Hippocampal formation (tissue), 2 donors: ENCODE data around the gene ALDH1L2.
"Not testable (repeated sequence)": the region's sequence is repeated elsewhere in the genome, so short reads cannot be mapped to it uniquely, and the experiment has no call there.

Experiments used
- DNase-seq, 2 donors: peaks; one replicate each; lab custom pipeline; 2025; lab: John Stamatoyannopoulos, UW

Gene ALDH1L2

DNA sequence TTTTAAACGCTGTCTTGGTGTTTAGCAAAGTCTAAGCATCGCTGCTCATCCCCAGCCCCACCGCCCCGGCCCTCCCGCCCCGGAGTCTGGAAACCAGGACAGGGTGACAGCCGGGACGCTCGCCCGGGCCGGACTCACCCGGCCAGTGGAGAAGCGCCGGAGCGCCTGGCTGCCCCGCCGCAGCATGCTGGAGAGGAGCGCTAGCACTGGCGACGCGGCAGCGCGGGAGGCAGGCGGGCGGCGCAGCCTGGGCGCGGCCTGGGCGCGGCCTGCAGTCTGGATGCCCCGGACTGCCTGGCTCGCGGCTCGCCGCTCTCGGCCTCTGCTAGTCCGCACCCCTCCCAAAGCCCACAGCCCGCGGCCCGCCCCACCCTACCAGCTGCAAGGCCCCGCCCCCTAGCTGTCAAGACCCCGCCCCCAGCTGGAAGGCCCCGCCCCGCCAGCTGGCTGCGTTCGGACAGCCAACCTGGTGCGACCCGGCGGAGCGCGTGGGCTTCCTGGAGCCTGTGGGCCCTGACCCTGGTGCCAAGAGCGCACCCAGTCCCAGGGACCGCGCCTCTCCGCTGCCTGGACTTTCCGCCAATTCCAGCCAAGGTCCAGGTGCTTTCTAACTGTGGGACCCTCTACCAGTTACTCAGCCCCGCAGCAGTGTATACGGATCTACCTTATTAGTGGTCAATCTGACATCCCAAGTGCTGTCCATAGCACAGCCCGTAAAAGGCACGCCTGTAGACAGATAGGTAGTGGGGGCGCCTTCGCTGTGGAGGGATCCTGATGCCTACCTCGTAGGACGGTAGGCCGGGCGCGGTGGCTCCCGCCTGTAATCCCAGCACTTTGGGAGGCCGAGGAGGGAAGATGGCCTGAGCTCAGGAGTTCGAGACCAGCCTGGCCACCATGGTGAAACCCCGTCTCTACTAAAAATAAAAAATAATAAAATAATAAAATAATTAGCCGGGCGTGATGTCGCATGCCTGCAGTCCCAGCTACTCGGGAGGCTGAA, at the start of gene ALDH1L2:
ALDH1L2 (minus strand) TSS at position 208 of the 1,000 bp plus-strand sequence; CDS start at position 186, 22 bp downstream.
- DNase-seq, result peak; percentile 67 to 75

DNA sequence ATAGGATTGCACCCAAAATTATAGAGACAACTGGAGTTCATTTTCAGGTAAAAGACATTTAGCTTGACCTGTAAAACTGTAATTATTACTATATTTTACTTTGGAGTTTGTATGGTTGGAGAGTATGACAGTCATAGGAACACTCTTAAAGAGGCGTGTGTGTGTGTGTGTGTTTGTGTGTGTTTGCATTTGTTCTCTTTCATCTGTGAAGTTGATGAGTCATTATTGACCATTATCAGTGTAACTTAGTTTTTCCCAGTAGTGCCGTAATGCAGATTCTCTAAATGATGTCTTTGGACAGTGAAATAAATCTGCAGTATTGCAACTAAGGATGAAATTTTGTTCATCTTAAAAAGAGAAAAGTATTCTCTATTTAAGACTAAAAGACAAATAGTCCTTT, 36.3 kb upstream of the ALDH1L2 start:
- DNase-seq, result no peak

DNA sequence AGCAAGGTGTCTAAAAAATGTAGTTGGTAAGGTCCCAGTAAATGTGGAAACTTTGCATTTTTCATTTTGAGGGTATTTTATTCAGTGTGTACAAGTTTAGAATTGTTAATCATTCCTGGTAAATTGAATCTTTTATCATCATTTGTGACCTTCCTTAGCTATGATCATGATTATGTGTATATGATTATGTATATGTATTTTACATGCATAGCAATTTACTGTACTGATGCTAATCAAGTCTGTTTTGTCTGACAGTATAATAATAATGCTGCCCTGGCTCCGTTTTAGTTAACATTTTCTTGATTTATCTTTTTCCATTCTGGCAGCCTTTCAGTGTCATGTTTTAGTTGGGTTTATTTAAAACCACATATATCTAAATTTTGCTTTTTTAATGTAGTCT, 32.7 kb upstream of the ALDH1L2 start:
- DNase-seq, result no peak

DNA sequence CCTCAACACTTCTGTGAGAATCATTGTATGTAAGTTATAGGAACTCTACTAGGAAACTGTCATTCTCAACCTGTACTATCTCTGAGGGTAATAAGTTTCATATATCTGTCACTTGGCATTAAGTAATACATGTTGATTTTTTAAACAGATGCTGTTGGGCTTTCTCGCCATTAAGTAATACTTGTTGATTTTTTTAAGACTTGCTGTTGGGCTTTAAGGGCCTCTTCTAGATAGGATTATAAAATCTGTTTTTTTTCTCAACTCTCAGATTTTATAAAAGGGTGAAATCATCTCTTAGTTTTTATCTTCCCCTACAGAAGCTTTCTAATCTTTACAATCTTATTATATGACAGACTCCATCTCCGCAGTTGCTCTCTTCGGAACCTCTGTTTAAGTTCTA, 28.8 kb upstream of the ALDH1L2 start:
- no peak for DNase-seq

DNA sequence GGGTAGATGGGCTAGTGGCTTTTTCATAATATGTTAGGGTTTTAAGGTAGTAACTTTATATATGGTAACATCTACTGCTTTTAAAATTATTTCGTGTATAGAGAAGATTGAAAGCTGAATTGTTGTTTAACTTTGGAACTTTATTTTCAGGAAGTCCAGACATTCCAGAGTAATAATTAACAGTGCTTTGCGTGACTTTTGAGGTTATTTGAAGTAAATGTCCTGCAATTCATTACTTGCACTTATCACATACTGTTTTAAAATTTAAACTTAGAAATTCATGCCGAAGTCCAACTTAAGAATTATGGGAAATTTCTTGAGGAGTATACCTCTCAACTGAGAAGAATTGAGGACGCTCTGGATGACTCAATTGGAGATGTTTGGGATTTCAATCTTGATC, 26.6 kb upstream of the ALDH1L2 start:
- DNase-seq, result no peak

DNA sequence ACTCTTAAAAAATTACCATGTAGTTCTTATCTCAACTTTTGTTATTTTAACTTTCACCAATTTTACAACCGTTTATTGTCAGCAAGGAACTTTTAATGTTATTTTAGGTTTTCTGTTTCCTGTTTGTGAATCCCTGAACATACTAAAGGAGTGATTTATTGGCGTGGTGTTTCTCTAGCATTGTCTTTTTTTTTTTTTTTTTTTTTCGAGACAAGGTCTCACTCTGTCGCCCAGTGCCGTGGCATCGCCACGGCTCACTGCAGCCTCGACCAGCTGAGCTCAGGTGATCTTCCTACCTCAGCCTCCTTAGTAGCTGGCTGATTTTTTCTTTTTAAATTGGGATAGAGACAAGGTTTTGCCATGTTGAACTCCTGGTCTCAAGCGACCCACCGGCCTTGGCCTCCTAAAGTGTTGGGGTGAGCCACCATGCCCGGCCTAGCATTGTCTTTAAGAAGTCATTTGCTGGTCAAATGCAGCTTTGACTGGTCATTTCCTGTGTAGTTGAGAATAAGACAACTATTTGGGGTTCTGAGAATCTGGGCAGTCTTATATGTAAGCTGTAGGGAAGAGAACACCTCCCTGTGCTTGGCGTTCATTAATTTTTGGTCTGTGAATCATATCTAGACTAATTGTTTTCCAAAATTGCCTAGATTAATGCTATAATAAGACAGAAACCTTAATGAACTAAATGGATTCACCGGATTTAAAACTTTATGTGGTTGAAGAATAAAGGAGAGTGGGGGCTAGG, 25.4 kb upstream of the ALDH1L2 start:
- DNase-seq, result no peak

DNA sequence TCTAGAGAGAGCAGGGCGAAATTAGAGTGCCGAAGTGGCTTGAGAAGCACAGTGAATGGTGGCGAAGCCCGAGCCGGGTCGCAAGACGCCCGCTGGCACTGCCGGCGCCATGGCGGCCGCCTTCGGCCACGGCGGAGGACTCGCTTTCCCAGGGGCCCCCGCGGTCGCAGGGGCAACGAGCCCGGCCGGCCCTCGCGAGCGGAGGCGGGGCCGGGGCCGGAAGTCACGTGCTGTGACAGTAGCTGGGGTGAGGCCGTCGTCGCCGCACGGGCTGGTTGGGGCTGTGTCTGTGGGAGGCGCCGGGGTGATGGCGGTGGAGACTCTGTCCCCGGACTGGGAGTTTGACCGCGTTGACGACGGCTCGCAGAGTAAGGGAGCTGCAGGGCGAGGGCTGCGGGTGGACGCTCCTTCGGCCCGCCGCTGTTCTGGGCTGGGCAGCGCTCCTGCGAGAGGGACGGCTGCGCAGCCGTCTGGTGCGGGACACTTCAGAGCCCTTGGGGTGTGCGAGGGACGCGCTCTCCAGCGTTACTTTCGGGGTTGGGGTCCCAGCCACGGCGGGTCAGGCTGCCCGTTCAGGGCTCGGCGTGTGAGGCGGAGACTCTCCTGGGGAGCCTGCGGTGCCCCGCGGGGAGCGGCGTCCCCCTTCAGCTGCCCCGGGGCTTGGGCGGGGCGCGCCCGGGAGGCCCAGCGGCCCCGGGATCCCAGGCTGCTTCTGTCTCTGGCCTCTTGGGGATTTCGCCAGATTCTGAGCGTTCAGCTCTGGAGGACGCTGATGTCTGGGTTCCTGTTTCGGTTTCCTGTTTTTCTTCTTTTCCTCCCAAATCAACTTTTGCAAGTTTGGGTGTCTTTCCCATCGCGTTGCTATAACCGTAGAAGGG, 23.5 kb upstream of the ALDH1L2 start, which contains the start of gene WASHC4:
WASHC4 (plus strand) TSS at position 238 of the 878 bp plus-strand sequence; CDS start at position 308, 70 bp downstream.
- DNase-seq, result peak; percentile 89 to 94

DNA sequence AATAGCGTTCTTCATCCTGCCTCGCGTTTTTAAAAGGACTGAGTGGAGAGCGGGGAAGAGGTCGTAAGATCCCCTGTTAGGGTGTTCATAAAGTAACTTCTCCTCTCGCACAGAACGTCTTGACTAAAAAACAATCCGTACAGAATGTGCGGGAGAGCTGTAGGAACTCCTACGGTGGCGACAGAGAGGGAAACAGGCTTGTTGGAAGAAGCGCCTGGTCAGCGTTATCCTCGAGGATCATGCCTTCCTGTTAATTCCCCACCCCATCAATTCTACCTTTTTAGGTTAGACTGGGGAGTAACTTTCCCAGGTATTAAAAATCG, 22.9 kb upstream of the ALDH1L2 start:
- peak in 1 of 2 donors; percentile 83 for DNase-seq

DNA sequence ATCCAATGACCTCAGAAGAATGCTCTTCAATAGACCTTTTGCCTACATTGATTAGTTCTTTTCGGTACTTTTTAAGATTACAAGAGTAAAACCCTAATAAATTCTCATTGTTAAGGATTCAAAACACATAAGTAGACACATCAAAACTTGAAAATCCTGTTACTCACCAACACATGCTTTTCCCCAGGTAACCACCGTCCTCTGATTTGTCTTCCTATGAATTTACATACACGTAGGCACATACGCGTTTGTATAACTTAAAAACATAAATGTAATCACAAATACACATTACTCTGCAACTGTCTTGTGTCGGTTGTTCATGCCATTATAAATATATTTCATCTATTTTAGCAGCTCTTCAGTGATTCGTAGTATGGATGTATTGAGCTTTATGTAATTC, 22.4 kb upstream of the ALDH1L2 start:
- DNase-seq, result no peak

DNA sequence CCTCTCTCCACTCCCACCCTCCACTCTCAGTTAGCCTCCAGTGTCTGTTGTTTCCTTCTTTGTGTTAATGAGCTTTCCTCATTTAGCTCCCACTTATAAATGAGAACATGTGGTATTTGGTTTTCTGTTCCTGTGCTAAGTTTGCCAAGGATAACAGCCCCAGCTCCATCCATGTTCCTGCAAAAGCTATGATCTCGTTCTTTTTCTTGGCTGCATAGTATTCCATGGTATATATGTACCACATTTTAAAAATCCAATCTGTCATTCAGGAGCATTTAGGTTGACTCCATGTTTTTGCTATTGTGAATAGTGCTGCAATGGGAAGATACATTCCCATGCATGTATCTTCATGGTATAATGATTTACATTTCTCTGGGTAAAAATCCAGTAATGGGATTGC, 20.5 kb upstream of the ALDH1L2 start:
- DNase-seq, result no peak

DNA sequence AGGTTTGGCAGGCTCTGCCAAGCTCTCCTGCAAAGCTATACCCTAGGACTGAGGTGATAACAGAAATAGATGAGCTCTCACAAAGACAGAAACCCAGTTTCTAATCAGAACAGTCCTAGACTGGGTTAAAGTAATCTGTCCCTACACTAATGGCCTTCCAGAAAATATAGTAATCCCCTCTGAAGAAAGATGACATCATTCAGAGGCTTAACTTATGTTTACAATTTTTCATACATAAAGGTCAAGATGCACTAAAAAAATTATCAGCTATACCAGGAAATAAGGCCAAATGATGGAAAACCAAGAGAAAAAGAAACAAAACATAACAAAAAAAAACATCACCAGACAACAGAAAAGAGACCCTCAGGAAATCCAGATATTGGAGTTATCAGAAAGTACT, 18.4 kb upstream of the ALDH1L2 start:
- DNase-seq, result no peak

DNA sequence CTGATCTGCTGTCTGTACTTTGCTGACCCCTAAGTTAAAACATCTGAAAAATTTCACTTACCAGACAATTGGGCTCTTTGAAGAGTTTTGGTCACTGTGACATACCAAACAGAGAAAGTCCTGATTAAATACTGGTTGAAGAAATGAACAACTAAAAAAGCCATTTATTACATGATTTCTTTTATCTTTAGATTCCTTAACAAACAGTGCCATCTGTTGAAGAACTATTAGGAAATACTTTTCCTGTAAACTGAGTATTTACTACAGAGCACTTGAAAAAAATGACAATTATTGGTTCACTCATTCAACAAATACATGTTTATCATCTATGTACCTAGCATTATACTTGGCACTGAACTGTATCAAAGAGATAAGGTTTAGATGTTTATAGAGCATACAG, 16.7 kb upstream of the ALDH1L2 start:
- DNase-seq, result no peak

DNA sequence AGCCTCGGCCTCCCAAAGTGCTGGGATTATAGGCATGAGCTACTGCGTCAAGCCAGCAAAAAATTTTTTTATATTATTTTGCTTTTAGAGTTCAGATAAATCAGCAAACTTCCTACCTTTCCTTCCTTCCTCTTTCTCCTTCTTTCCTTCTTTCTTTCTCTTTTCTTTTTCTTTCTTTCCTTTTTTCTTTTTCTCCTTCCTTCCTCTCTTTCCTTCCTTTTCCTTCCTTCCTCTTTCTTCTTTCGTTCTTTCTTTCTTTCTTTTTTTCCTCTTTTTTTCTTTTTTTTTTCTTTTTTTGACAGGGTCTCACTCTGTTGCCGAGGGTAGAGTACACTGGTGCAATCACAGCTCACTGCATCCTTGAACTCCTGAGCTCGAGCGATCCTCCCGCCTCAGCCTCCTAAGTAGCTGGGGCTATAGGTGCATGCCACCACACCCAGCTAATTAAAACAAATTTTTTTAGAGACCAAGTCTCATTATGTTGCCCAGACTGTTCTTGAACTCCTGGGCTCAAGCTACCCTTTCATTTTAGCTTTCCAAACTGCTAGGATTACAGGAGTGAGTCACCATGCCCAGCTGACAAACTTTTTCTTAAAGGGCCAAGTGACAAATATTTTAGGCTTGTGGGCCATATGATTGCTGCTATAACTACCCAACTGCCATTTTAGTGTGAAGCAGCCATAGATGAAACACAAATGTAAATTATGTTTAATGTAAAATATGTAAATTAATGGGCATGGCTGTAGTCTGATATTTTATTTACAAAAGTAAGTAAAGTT, 16.1 kb upstream of the ALDH1L2 start:
- DNase-seq, result no peak

DNA sequence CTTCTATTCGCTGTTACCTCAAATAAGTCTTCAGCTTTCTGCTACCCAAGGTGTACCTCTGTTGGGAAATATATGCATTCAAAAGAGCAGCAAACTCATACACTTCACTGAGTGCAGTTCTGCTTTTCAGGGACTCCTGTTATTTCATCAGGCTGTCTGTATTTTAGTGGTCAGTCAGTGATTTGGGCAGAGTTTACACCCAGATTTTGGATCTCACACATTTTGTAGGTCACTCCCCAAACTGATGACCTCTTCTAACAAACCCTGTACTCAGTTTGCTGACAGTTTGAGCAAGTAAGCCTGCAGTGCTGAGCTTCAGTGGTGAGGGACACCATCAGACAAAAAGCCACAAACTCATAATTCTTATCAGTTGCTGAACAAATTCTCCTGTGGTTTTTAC, 15.1 kb upstream of the ALDH1L2 start:
- DNase-seq, result no peak

DNA sequence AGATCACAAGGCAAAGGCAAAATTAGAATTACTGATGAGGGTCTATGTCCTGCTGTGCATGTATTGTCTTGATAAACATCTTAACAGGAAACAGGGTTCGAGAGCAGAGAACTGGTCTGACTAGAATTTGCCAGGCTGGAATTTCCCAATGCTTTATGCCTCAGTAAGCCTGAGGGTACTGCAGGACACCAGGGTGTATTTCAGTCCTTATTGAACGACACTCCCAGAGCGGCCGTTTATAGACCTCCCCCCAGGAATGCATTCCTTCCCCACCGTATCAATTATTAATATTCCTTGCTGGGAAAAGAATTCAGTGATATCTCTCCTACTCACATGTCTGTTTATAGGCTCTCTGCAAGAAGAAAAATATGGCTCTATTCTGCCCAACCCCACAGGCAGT, 11.1 kb upstream of the ALDH1L2 start:
- DNase-seq, result not testable (repeated sequence)

DNA sequence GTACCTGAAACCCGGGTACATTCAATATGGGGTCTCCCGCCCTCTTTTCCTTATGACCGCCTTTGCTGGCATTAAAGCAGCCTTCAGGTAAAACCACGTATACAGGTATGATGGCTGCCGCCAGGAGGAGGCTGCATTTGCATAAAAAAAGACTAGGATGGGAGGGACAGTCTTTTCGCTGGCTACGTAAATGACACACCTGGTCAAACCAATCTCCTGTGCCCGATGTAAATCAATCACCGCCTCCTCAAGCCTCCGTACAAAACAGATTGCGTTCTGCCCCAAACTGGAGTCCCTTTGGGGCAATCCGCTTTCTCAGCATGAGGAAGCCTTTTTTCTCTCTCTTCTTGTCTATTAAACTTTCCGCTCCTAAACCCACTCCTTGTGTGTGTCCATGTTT, 8.1 kb upstream of the ALDH1L2 start:
- no peak for DNase-seq

DNA sequence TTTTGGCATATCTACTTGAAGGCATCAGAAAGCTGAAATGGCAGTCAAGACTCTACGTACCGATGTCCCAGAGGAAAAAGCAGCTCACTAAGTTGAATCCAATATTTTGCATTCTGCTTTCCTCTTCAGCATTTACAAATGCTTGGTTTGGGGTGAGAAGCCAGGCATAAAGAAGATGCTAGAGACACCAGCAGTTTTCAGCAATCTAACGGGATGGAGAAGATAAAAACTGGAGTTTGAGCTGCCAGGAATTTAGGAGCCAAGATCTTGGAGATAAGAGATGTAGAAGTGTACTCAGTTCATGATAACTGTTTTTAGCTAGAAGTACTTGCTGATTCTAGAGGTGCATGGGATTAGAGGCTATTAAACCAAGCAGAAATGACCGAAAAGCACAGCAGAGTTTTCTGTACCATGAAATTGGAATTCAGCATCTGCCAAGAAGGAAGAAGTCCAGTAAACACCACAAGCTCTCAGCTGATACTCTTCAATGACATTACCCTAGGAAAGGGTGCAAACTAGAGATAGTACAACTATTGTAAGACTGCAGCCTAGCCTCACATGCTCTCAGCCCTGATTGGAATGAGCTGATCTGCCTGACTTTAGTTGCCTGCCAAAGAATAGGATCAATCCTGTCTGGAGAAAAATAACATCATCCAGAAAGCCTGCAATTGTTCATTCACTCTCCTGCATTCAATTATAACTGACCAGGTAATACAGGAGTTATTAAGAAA, 7.4 kb upstream of the ALDH1L2 start:
- no peak for DNase-seq

DNA sequence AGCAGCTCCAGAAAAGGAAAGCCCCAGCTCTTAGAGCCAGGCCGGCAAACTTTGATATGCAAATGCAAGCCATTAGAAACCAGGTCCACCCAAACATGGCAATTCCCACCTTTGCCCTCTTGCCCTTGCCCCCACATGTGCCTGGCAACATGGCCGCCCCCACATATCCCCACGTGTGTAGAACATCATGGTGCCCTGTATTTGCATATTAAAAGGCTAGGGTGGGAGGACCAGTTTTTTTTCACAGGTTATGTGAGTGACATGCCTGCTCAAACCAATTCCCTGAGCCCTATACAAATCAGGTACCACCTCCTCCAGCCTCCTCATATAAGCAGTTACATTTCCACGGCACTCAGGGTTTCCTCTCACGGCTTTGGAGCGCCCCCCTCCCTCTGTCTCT, 6.1 kb upstream of the ALDH1L2 start:
- no peak for DNase-seq

DNA sequence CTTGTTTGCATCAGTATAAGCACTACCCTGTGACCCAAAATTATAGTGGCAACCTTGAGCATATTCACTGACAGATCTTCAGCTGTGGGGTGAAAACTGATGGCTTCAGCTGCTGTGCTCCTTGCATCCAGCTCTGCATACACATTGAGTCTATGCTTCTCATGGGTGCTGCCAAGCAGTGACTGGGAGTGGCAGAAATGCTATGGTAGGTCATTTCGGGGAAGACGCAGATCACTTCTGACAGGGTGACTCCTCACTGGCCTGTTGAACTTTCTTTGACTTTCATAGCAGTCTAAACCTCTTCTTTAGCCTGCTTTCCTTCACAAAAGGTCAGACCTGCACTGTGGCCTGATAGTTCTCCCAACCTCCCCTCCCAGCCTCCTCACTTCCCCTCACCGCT, 5.6 kb upstream of the ALDH1L2 start:
- no peak for DNase-seq

DNA sequence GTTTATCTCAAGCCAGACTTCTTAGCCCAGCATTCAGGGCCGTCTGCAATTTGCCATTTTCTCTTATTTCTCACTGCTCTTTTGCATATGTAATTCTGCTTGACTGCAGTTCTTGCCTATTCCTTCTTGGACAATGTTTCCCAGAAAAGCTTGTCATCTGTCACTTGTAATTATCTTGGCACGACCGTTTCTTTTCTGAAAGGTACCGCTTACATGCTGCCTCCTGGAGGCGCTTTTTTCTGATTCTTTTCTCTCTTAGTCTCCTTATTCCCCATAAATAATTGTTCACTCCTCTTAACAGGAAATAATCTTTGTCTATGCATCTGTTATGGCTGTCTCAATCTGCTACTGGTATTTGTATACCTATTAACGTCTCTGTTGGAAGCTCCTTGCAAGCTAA, 1.2 kb upstream of the ALDH1L2 start:
- no peak for DNase-seq
